GM20000 (cell line): ENCODE measurements around the gene CDH23.
A peak's percentile ranks its signal among the peaks of the same experiment; 100 is the strongest.

ENCODE experiments used
- DNase-seq: peaks from one replicate; pipeline ENCODE4 v3.0.0; 2012; ENCODE audit warnings: low spot score
- TF ChIP-seq, protein P1 (sequence below): IDR thresholded peaks from 2 replicates; pipeline ENCODE4 v1.5.1; 2012; ENCODE audit warnings: mild to moderate bottlenecking, control low read depth; ENCODE audit errors: extremely low read depth, missing control alignments

The CDH23 gene

DNA sequence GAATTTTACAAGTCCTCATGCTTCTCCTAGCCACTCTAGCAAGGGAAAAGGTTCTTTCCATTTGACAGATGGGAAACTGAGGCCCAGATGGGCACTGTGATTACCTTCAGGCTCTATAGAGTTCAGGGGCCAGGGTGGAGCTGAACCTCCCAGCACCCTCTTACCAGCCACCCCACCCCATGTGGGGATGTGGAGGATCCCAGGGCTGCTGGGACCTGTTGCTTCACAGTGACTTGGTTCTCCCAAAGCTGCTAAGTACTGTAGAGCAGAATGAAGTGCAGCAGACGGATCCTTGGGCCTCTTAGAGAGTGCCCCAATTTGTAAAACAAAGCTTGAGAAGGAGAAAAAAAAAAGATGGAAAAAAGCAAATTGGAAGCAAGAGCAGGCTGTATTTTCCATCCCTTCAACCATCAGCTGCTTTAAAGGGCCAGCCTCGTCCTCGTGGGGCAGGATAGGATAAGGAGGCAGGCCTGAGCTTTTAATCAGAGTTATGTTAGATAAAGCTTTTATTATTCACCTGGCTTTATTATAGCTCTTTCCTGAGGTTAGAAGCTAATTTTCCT lies 147.0 kb downstream of the CDH23 start:
- no peak for DNase-seq
- TF ChIP-seq, protein P1, sequence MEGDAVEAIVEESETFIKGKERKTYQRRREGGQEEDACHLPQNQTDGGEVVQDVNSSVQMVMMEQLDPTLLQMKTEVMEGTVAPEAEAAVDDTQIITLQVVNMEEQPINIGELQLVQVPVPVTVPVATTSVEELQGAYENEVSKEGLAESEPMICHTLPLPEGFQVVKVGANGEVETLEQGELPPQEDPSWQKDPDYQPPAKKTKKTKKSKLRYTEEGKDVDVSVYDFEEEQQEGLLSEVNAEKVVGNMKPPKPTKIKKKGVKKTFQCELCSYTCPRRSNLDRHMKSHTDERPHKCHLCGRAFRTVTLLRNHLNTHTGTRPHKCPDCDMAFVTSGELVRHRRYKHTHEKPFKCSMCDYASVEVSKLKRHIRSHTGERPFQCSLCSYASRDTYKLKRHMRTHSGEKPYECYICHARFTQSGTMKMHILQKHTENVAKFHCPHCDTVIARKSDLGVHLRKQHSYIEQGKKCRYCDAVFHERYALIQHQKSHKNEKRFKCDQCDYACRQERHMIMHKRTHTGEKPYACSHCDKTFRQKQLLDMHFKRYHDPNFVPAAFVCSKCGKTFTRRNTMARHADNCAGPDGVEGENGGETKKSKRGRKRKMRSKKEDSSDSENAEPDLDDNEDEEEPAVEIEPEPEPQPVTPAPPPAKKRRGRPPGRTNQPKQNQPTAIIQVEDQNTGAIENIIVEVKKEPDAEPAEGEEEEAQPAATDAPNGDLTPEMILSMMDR = no peak

DNA sequence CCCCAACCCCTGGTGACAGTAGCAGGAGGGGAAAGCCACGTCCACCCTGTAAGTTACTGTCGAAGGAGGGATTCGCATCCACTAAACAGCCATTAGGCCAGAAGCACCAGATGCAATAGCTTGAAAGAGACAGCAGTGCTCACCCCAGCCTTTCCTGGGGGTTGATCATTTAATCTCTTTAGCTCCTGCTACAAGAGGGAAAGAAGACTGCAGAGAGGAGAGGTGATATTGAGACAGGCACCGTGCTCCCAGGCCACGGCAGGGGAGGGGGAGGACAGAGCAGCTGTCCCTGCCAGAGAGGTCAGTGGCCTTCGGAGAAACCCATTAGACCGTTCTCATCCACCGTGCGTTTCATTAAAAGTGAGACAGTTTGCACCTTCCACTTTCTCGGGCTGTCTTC lies 148.3 kb downstream of the CDH23 start:
- TF ChIP-seq, protein P1 = no peak

DNA sequence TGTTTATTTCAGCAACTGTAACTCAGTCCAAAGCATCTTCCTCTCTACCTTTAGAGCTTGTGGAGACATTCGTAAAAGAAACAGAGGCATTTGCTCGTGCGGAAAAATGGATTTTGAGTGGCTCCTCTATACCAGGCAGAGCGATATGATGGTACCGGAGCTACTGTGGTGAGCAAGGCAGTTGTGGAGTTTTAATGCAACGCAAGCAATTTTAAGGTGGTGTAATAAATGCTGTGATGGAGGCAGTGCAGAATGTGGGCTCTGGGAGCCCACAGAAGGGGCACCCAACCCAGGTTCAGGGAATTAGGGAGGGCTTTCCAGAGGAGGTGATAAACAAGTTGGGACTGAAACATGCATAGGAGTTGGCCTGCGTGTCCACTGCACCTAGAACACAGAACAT lies 149.5 kb downstream of the CDH23 start:
- TF ChIP-seq, protein P1 = no peak
- no peak for DNase-seq

More for the DNA sequence above, 148.3 kb downstream of the CDH23 start:
- no peak for DNase-seq

DNA sequence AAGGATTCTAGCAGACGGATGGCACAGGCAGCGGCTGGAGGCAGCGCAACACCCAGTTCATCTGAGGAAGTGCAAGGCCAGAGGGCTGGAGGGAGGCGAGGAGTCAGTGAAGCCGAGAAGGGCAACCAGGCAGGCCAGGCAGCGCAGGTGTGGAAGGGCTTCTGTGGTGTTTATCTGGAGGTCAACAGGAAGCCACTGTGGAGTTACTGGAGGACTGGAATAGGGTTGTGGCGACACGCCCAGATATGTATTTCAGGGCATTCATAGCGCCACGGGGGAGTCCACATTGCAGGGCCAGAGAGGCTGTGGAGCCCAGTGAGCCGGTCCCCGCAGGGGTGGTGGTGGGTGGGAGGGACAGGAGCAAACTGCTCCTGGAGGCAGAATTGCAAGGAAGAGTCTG lies 150.6 kb downstream of the CDH23 start:
- TF ChIP-seq, protein P1 = no peak
- no peak for DNase-seq

DNA sequence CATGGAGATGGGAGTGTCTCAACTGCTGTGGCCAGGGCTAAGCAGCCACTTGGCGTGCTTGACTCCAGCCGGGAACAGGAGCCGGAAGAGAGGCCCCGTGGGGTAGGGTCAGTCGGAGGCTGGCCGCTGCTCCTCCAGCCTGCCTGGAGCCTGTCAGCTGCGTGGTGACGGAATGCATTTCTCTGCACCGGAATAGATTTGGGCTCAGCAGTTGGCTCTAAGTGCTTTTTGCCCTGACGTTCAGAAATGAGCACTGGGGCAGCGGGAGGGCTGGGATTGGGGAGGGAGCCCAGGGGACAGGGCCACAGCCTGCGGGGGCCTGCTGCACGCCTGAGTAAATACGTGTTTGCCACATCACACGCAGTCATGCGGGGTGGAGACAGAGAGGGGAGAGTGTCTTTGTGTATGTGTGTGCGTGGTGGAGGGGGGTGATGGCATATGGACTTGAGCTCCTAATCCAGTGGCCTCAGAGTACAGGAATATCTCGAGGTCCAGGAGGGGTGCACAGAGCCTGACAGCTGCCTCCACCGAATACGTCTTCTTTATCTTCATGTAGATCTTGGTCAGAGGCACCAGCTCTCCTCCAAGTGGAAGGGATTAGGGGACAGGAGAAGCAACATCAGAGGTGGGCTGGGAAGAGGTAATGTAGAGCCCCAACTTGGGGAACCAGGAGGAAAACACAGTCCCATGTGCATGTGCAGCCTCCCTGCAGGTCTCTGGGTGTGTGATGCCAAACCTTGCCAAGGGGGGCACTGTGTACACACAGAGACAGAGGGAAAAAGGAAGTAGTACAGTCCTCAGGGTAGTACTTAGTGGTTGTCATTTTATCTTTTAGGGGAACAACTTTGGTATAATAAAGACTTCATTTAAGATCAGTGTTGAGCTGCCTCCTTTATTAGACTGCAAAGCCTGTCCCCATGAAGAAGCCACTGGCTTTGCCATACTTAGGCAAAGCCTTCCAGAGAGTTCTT lies 151.4 kb downstream of the CDH23 start:
- DNase-seq = peak; percentile 46
- TF ChIP-seq, protein P1 = peak; percentile 38

DNA sequence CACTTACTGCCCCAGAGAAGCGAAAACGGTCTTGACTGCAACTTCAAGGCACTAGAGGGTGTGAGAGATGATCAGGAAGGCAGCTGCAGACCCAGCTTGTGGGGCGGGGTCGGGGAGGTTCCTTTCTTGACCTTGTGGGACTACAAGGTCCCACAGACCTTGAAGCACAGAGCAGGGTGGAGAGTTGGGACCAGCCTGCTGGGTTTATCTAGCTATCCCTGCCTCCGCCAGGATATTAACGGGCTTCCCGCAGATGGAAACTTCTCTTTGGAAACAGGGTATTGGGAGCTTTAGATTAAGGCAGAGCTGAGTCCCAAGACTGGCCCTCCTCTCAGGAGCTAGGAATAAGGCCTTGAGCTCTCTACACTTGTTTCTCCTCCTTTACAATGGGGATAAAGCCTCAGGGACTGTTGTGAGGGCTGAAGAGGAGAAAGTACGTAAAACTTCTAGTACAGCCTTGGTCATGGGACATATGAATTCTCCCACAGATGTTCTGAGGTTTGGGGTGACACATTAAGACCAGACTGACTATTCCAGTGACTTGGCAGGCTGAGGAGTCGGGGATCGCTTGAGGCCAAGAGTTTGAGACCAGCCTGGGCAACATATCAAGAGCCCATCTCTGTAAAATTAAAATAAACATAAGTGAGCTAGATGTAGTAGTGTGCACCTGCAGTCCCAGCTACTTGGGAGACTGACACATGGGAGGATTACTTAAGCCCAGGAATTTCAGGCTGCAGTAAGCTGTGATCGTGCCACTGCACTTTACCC lies 153.2 kb downstream of the CDH23 start:
- DNase-seq = no peak
- TF ChIP-seq, protein P1 = no peak
